GM18867 (cell line): ENCODE measurements around the gene ATP2B2.

Source experiments
- ATAC-seq: cut with Tn5 transposase; IDR thresholded peaks from one replicate; pipeline ENCODE4 v1.9.1; 2021; ENCODE audit warnings: mild to moderate bottlenecking, moderate library complexity; ENCODE audit not compliant: unreplicated experiment

The ATP2B2 gene

GRCh38 chr3:10471054-10471688, 34.2 kb downstream of the ATP2B2 start:
- no peak for ATAC-seq

- ATAC-seq, result no peak
These were observed 35.0 kb downstream of the ATP2B2 start for GRCh38 chr3:10470120-10471053.

DNA sequence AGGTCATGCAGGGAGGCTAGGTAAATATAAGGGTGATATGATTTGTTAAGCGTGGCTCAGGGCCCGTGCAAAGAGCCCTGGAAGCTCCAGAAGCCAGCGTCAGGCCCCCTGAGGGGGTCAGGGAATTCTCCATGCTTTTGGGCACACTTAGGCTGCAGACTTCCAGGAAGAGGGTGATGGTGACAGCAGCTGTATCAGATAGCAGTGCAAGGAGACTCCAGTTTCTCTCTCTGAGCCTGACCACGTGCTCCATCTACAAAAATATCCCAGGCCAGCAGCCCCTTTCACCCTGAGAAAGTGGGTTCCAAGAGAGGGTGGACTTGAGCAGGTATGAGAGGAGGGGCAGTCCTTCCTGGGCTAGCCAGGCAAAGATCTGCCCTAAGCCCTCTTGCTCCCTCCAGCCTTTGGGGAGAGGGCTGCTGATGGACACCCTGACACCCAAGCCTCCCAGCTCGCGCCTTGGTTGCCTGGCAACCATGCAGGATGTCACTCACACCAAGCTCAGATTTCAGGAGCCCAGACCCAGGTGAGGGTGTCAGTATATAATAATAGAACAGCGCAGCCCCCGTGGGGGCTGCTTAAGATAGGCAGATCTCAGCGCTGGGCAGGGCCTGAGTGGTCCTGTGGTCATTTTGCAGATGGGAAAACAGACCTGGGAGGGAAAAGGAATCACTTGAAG, 35.8 kb downstream of the ATP2B2 start:
- no peak for ATAC-seq

DNA sequence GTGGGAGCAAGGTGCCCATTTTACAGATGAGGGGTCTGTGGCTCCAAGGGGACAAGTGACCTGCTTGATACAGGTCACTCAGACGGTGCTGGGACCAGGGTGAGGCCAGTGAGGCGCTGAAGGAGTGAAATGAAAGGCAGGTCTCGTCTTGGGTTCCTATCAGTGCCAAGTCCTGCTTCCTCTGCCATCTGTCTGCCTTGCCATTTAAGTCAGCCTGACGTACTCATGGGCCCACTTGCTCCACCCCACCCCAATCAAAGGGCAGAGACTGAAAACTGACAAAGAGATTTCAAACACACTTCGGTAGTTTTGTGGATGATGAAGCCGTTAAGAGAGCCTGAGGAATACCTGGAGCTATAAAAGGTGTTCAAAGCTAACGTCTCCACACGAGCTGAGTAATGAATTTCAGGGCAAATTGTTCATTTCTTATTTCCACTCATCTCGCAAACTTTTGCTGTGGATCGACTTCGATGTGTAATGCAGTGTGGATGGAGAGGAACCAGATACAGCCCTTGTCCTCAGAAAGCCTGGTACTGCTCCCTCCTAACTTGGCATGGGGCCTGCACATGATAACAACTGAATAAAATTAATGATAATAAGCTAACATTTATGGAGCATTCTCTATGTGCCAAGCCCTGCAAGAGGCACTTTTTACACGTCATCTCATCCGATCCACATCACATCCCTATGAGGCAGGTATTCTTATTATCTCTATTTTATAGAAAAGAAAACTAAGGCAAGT, 36.6 kb downstream of the ATP2B2 start:
- ATAC-seq, result no peak

GRCh38 chr3:10467904-10468612, 37.3 kb downstream of the ATP2B2 start:
- no peak for ATAC-seq

DNA sequence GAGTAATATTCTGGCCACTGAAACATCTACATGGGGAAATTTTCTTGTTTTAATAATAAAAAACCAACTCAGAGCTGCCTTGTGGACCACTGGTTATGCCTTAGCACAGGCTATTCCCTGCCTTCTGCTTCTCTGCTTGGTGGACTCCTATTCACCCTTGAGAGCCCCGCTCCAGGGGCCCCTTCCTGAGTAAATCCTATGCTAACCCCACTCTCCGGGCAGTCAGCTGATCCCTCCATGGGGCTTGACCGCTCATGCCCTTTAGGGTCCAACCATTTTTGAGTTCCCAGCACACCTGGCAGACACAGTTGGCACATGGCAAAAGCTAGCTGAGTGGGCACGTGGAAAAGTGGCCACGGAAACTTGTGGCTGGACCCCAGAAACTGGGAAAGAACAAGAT, 38.2 kb downstream of the ATP2B2 start:
- ATAC-seq, result no peak

GRCh38 chr3:10466186-10466585, 39.2 kb downstream of the ATP2B2 start:
- ATAC-seq, result no peak

GRCh38 chr3:10465161-10465560, 40.2 kb downstream of the ATP2B2 start:
- no peak for ATAC-seq

DNA sequence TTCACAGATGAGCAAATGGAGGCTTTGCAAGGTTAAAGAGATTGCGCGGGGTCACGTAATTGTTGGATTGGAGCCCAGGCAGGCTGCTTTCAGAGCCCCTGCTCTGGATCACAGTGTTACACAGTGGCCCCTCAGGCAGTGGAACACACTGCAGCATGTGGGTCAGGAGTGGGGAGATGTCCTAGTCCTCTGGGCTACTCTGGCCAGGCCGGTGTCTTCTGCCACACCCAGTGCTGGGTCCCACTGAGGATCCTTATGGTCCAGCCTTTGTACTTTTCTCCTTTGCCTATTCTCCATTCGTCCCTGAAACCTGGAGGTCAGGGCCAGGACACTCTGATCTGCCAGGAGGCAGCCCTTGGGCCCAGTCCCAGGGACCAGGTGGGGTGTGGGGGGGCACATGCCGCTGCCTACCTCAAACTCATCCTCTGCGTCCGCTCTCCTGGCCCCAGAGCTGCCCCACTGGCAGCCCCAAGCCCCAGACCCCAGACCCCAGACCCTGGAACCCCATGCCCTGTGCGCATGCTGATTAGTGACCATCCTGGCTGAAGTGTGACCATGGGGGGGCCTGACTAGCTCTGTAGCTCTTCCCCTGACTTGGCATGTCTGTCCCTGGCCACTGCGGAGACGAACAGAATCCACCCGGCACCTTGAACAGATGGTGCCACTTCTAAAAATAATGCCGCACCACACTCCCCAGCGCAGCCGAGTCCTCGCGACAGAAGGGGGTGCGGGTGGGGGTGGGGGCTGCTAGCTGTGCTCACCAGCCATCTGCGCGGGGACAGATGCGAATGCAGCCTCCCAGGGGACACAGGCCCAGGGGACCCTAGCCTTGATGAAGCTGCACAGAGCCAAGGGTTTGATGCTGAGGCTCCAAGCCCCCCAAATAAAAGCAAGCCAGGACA, 41.6 kb downstream of the ATP2B2 start:
- ATAC-seq, result no peak

- ATAC-seq, result no peak
These were observed 42.5 kb downstream of the ATP2B2 start for GRCh38 chr3:10462641-10463532.

DNA sequence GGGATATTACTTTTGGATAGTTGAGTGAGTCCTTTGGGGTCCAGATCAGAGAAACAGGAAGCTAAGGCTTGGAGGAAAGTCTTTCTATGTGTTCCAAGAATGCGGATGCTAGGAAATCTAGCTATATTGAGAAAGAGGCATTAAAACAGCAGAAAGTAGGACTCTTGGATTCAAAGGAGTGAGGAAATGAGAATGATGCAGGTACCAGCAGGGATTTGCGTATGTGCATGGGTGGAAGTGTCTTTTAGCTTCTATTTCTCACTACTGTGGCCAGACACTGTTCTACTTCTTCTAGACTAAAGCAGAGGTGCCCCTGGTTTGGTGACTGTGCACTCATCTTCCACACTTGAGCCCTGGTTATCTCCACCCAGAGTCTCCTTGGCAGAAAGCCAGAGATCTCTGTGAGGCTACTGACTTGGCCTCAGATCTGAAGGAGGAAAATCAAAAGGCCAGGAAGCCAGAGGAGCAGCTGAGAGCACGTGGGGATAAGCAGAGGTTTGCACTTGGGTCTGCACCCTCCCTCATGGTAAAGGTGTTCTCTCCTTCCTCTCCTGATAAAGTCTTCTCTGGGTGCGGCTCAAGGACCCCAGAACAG, 44.3 kb downstream of the ATP2B2 start:
- no peak for ATAC-seq

DNA sequence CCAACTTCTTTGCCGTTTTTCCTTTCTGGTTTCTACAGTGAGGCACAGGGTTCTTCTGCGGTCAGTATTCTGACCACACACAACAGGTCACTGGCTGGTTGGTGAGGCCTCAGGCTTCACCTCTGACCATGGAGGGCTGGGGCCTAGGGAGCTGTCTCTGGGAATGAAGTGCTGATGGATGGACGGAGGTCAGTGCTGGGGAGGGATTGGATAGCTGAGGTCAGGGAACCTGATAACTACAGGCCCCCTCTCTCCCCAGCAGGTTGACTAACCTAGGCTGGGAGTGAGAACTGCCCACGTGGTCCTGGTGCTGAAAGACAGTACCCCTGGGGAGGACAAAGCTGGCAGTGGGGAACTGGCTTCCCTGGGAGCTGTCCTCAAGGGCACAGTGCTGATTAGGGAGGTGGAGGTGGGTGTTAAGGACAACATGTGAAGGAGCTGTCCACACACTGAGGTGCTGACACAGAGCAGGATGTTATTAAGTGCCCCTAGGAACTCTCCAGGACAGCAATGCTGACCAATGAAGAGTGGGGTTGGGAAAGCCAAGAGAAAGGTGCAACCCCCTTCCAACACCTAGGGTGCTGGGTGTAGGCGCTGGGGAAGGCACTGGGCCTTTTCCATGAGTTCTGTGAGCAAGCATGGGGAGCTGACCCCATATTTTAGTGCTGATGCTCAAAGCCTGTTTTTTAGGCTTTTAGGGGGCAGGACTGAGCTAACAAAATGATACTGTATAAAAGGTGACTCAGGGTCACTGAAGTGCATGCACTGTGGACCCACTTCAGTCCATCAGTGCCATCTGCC, 45.2 kb downstream of the ATP2B2 start:
- no peak for ATAC-seq

GRCh38 chr3:10457560-10457959, 47.8 kb downstream of the ATP2B2 start:
- ATAC-seq, result no peak

DNA sequence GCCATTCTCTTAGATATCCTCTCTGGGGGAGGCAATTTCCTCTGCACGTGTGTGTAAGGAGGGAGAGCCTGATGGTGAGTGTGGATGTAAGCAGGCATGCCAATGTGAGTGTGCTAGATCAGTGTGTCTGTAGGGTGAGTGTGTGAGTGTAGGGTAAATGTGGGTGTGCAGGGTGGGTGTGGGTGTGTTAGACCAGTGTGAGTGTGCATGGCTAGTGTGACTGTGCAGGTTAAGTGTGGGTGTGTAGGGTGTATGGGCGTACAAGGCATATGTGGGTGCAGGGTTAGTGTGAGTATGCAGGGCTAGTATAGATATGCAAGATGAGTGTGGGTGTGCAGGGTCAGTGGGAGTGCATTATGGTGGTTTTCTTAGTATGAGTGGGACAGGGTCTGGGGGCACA, 48.4 kb downstream of the ATP2B2 start:
- no peak for ATAC-seq

DNA sequence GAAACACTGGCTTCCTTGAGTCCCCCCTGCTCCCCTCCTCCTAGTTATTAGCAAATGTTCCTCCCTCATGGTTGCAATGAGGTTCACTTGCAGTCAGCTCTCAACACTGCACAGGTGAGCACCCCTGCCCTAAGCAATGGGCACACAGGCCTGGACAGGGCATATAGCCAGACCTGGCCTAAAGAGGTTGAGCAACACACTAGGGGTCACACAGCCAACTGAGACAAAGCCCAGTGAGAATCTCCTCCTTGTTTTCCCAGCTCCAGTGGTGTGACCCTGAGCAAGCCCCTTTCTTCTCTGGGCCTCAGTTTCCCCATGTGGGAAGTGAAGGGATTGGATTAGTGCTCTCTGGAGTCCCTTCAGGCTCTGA, 49.9 kb downstream of the ATP2B2 start:
- no peak for ATAC-seq

DNA sequence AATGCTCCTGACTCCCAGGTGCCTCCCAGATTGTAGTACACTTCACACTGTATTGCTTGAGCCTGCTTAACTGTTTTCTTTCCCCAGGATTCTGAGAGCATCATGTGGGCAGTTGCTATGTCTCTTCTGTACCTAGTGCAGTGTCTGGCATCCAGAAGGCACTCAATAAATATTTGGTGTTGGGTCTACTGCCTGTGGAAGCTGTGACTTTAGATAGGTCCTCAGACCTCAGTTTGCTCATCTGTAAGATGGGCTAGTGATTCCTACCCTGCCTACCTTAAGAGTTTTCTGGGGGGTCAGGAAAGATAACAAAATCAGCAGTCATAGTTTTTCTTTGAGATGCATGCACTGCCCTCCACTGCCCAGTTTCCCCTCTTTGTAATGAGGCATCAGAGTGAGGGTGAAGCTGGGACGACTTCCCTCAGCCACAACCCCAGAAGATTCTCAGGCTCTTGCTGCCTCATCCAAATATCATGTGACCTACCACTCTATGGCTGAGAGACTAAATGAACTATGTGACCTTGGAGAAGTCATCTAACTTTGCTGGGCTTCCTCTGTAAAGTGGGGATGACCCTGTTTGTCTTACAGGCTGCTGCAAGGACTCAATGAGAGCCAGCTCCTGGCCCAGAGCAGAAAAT, 50.4 kb downstream of the ATP2B2 start:
- ATAC-seq, result no peak
